HepG2 (cell line): ENCODE measurements around the gene AUP1. TPM values are rescaled to one million over a fixed set of nuclear protein-coding genes. Genes with fewer than 3 reads are reported as not detected.

Experiments used
- ARID5B ChIP-seq: IDR thresholded peaks from 2 replicates; pipeline ENCODE4 v1.4.0; 2020; ENCODE audit warnings: mild to moderate bottlenecking, missing genetic modification reagents
- CEBPB ChIP-seq: IDR thresholded peaks from 2 replicates; pipeline ENCODE4 v1.6.1; 2011; ENCODE audit warnings: low read depth, low read length, improper control_type of control experiment, borderline replicate concordance
- CREM ChIP-seq, 2 experiments: sonication (generic) in 1 of 2; formaldehyde crosslinking in 1 of 2; IDR thresholded peaks; 2 replicates each; pipeline versions ENCODE4 v1.4.0 to v1.6.1; 2016 to 2020; ENCODE audit warnings: antibody characterized with exemption in 1 of 2, mild to moderate bottlenecking in 1 of 2, missing genetic modification reagents in 1 of 2
- EP300 ChIP-seq, 3 experiments: sonication (generic) in 1 of 3; formaldehyde crosslinking in 1 of 3; IDR thresholded peaks; 2 replicates each; pipeline versions ENCODE4 v1.5.1 to v1.6.1; 2011 to 2020; ENCODE audit warnings: low read depth in 2 of 3, low read length in 2 of 3, borderline replicate concordance in 1 of 3, improper control_type of control experiment in 1 of 3, mild to moderate bottlenecking in 1 of 3, missing genetic modification reagents in 1 of 3, moderate library complexity in 1 of 3
- FOSL2 ChIP-seq: sonication (generic); formaldehyde crosslinking; IDR thresholded peaks from 2 replicates; pipeline ENCODE4 v1.4.0; 2020; ENCODE audit warnings: missing genetic modification reagents
- FOXA1 ChIP-seq, 2 experiments: fragments of 450-650 bp in 1 of 2; sonication (generic) in 1 of 2; formaldehyde crosslinking in 1 of 2; IDR thresholded peaks; 2 replicates each; pipeline versions ENCODE4 v1.4.0 to v1.6.1; 2016 to 2020; ENCODE audit warnings: missing genetic modification reagents in 1 of 2
- PHF8 ChIP-seq: sonication (generic); formaldehyde crosslinking; IDR thresholded peaks from 2 replicates; pipeline ENCODE4 v1.5.0; 2020; ENCODE audit warnings: missing genetic modification reagents
- RXRB ChIP-seq: IDR thresholded peaks from 2 replicates; pipeline ENCODE4 v1.6.1; 2016; ENCODE audit warnings: borderline replicate concordance, missing genetic modification reagents, missing compliant biosample characterization
- SKI ChIP-seq: fragments of 450-650 bp; IDR thresholded peaks from one replicate; pipeline ENCODE4 v1.6.1; 2018; ENCODE audit warnings: mild to moderate bottlenecking; ENCODE audit not compliant: partially characterized antibody
- SMARCE1 ChIP-seq: fragments of 450-650 bp; IDR thresholded peaks from 2 replicates; pipeline ENCODE4 v1.6.1; 2017; ENCODE audit warnings: borderline replicate concordance
- SOX5 ChIP-seq: IDR thresholded peaks from 2 replicates; pipeline ENCODE4 v1.6.1; 2016; ENCODE audit warnings: borderline replicate concordance
- STAG1 ChIP-seq: sonication (generic); formaldehyde crosslinking; IDR thresholded peaks from 2 replicates; pipeline ENCODE4 v1.4.0; 2020; ENCODE audit warnings: missing genetic modification reagents
- TEAD3 ChIP-seq: optimal IDR thresholded peaks from 2 replicates; pipeline ENCODE3; 2016; ENCODE audit warnings: borderline replicate concordance
- THAP11 ChIP-seq: IDR thresholded peaks from 2 replicates; pipeline ENCODE4 v1.6.1; 2016; ENCODE audit warnings: missing biosample characterization, missing genetic modification reagents
- TRIM24 ChIP-seq: sonication (generic); formaldehyde crosslinking; IDR thresholded peaks from 2 replicates; pipeline ENCODE4 v1.8.0; 2022; ENCODE audit warnings: mild to moderate bottlenecking, missing genetic modification reagents
- YEATS4 ChIP-seq: sonication (generic); formaldehyde crosslinking; IDR thresholded peaks from 2 replicates; pipeline ENCODE4 v1.4.0; 2020; ENCODE audit warnings: missing genetic modification reagents, borderline replicate concordance
- ZFX ChIP-seq: sonication (generic); formaldehyde crosslinking; IDR thresholded peaks from 2 replicates; pipeline ENCODE4 v1.4.0; 2020; ENCODE audit warnings: mild to moderate bottlenecking, low read depth, missing genetic modification reagents, moderate library complexity
- ZNF780A ChIP-seq: sonication (generic); formaldehyde crosslinking; IDR thresholded peaks from 2 replicates; pipeline ENCODE4 v1.8.0; 2022; ENCODE audit warnings: mild to moderate bottlenecking, missing genetic modification reagents, moderate library complexity
- ZNF879 ChIP-seq: sonication (generic); formaldehyde crosslinking; IDR thresholded peaks from 2 replicates; pipeline ENCODE4 v1.8.1; 2023; ENCODE audit warnings: missing genetic modification reagents
- polyA plus RNA-seq, 8 experiments: library from polyadenylated mRNA; depleted of rRNA in 3 of 8; stranded (reverse) in 7 of 8; unstranded in 1 of 8; fragments of >200 nt; fragmentation: Illumina TruSeq in 4 of 8; extraction: Trizol in 4 of 8; gene quantifications; 2 replicates each; pipeline versions ENCODE4 v1.2.1 to v1.2.3, GENCODE V29; 2011 to 2016; ENCODE audit warnings: low read depth in 4 of 8, missing spikeins in 1 of 8, mixed read lengths in 1 of 8; ENCODE audit not compliant: insufficient read depth in 1 of 8
- total RNA-seq, 5 experiments: library from RNA; depleted of rRNA; stranded (reverse); fragments of >200 nt; fragmentation: Illumina TruSeq; extraction: Trizol; gene quantifications; 2 replicates each; pipeline ENCODE4 v1.2.3, GENCODE V29; 2016; ENCODE audit warnings: low read depth in 1 of 5
- TF ChIP-seq, protein P1 (sequence below): sonication (generic); formaldehyde crosslinking; IDR thresholded peaks from 2 replicates; pipeline ENCODE4 v1.5.0; 2020; ENCODE audit warnings: mild to moderate bottlenecking, missing genetic modification reagents
- TF ChIP-seq, protein P2 (sequence below): fragments of 450-650 bp; IDR thresholded peaks from 2 replicates; pipeline ENCODE4 v1.6.1; 2017
- TF ChIP-seq, protein P3 (sequence below), 2 experiments: fragments of 450-650 bp in 1 of 2; sonication (generic) in 1 of 2; formaldehyde crosslinking; IDR thresholded peaks; 2 replicates each; pipeline versions ENCODE4 v1.5.0 to v1.8.0; 2020 to 2022; ENCODE audit warnings: mild to moderate bottlenecking in 1 of 2, missing genetic modification reagents in 1 of 2

Gene AUP1
- total and polyA plus RNA-seq, 2 of the 13 experiments (the other 11 are each of a cell fraction or from before 2014, with no cell fraction given), result 174 to 267 TPM

DNA sequence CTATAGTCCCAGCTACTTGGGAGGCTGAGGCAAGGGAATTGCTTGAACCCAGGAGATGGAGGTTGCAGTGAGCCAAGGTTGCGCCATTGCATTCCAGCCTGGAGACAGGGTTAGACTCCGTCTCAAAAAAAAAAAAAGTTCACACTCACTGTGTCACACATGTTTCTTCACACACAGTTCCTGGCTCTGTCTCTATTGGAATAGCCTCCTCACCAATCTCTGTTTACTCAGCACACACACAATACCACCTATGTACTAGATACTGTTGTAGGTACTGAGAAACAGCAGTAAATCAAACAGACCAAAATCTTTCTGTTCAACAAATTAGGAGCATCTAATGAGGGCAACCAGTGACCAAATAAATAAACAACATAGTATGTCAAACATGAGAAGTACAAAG, 43.4 kb downstream of the AUP1 start (continued):
- TF ChIP-seq TRIM24 (CRISPR knock-in tag) (no peak), PHF8 (CRISPR knock-in tag) (0 out of 2 replicates have a peak, but pooled peaks have one; percentile 17), RXRB (CRISPR knock-in tag) (0 out of 2 replicates have a peak, but pooled peaks have one; percentile 20), ARID5B (0 out of 2 replicates have a peak, but pooled peaks have one; percentile 12), ZNF879 (no peak), CREM (IDR thresholded peaks at IDR 0.05) (peak; percentile 44; the same call in 1 of the 2 replicates), CREM (CRISPR knock-in tag; IDR thresholded peaks at IDR 0.05) (no peak), SMARCE1 (no peak), FOSL2 (CRISPR knock-in tag) (peak; percentile 40), CEBPB (peak; percentile 35; the same call in 1 of the 2 replicates), ZFX (CRISPR knock-in tag) (no peak), FOXA1 (IDR thresholded peaks at IDR 0.05) (peak; percentile 52; the same call in 1 of the 2 replicates), FOXA1 (CRISPR knock-in tag; IDR thresholded peaks at IDR 0.05) (peak; percentile 88), SOX5 (peak; percentile 52; the same call in 1 of the 2 replicates), ZNF780A (no peak; the same call in 1 of the 2 replicates), YEATS4 (no peak), STAG1 (CRISPR knock-in tag) (no peak), TEAD3 (CRISPR knock-in tag) (peak; percentile 87), THAP11 (CRISPR knock-in tag) (0 out of 2 replicates have a peak, but pooled peaks have one; percentile 34), SKI (peak; percentile 19), EP300 (IDR thresholded peaks at IDR 0.05; ENCODE audit: low read depth in 2 of 2, low read length in 2 of 2) (peak in 1 of 2 experiments; percentile 73; a peak in 1 of 4 replicates), EP300 (CRISPR knock-in tag; IDR thresholded peaks at IDR 0.05; ENCODE audit: borderline replicate concordance) (peak; percentile 41; the same call in 1 of the 2 replicates)
- TF ChIP-seq, protein P1, sequence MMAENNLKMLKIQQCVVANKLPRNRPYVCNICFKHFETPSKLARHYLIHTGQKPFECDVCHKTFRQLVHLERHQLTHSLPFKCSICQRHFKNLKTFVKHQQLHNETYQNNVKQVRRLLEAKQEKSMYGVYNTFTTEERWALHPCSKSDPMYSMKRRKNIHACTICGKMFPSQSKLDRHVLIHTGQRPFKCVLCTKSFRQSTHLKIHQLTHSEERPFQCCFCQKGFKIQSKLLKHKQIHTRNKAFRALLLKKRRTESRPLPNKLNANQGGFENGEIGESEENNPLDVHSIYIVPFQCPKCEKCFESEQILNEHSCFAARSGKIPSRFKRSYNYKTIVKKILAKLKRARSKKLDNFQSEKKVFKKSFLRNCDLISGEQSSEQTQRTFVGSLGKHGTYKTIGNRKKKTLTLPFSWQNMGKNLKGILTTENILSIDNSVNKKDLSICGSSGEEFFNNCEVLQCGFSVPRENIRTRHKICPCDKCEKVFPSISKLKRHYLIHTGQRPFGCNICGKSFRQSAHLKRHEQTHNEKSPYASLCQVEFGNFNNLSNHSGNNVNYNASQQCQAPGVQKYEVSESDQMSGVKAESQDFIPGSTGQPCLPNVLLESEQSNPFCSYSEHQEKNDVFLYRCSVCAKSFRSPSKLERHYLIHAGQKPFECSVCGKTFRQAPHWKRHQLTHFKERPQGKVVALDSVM (CRISPR knock-in tag), result 0 out of 2 replicates have a peak, but pooled peaks have one; percentile 21
- TF ChIP-seq, protein P2, sequence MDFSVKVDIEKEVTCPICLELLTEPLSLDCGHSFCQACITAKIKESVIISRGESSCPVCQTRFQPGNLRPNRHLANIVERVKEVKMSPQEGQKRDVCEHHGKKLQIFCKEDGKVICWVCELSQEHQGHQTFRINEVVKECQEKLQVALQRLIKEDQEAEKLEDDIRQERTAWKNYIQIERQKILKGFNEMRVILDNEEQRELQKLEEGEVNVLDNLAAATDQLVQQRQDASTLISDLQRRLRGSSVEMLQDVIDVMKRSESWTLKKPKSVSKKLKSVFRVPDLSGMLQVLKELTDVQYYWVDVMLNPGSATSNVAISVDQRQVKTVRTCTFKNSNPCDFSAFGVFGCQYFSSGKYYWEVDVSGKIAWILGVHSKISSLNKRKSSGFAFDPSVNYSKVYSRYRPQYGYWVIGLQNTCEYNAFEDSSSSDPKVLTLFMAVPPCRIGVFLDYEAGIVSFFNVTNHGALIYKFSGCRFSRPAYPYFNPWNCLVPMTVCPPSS, result no peak
- TF ChIP-seq, protein P3, sequence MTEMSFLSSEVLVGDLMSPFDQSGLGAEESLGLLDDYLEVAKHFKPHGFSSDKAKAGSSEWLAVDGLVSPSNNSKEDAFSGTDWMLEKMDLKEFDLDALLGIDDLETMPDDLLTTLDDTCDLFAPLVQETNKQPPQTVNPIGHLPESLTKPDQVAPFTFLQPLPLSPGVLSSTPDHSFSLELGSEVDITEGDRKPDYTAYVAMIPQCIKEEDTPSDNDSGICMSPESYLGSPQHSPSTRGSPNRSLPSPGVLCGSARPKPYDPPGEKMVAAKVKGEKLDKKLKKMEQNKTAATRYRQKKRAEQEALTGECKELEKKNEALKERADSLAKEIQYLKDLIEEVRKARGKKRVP (CRISPR knock-in tag; IDR thresholded peaks at IDR 0.05), result no peak
